Measurements from ENCODE around the gene MICAL2.

MICAL2 gene

GRCh38 chr11:12247543-12248254, 137.3 kb downstream of the MICAL2 start:
- DNase-seq (ENCODE audit: low read depth), result no peak

GRCh38 chr11:12248330-12248729, 137.9 kb downstream of the MICAL2 start:
- no peak for DNase-seq (ENCODE audit: low read depth)

GRCh38 chr11:12249590-12250260, 139.3 kb downstream of the MICAL2 start:
- DNase-seq (ENCODE audit: low read depth), result no peak

- no peak for DNase-seq (ENCODE audit: low read depth)
These were observed 141.5 kb downstream of the MICAL2 start for GRCh38 chr11:12251666-12252560.

GRCh38 chr11:12253843-12254281, 143.5 kb downstream of the MICAL2 start:
- no peak for DNase-seq (ENCODE audit: low read depth)

- no peak for DNase-seq (ENCODE audit: low read depth)
These were observed 148.1 kb downstream of the MICAL2 start for GRCh38 chr11:12258451-12258850.

GRCh38 chr11:12259956-12260355, 149.6 kb downstream of the MICAL2 start:
- DNase-seq (ENCODE audit: low read depth), result no peak

GRCh38 chr11:12260731-12261521, 150.5 kb downstream of the MICAL2 start:
- DNase-seq (ENCODE audit: low read depth), result no peak

GRCh38 chr11:12261551-12261950, 151.2 kb downstream of the MICAL2 start:
- DNase-seq (ENCODE audit: low read depth), result no peak

- no peak for DNase-seq (ENCODE audit: low read depth)
These were observed 152.8 kb downstream of the MICAL2 start for GRCh38 chr11:12263141-12263693.

- no peak for DNase-seq (ENCODE audit: low read depth)
These were observed 154.0 kb downstream of the MICAL2 start for GRCh38 chr11:12264361-12264760.

GRCh38 chr11:12266132-12266531, 155.7 kb downstream of the MICAL2 start:
- DNase-seq (ENCODE audit: low read depth), result no peak

- DNase-seq (ENCODE audit: low read depth), result no peak
These were observed 156.6 kb downstream of the MICAL2 start for GRCh38 chr11:12266943-12267342.

- DNase-seq (ENCODE audit: low read depth), result no peak
These were observed 157.5 kb downstream of the MICAL2 start for GRCh38 chr11:12267921-12268320.

GRCh38 chr11:12269104-12269441, 158.7 kb downstream of the MICAL2 start:
- DNase-seq (ENCODE audit: low read depth), result no peak

GRCh38 chr11:12269446-12270214, 159.2 kb downstream of the MICAL2 start:
- no peak for DNase-seq (ENCODE audit: low read depth)

GRCh38 chr11:12270215-12270797, 159.9 kb downstream of the MICAL2 start:
- DNase-seq (ENCODE audit: low read depth), result no peak

GRCh38 chr11:12270817-12271216, 160.4 kb downstream of the MICAL2 start:
- DNase-seq (ENCODE audit: low read depth), result no peak

- no peak for DNase-seq (ENCODE audit: low read depth)
These were observed 160.9 kb downstream of the MICAL2 start for GRCh38 chr11:12271241-12271640.

- no peak for DNase-seq (ENCODE audit: low read depth)
These were observed 161.5 kb downstream of the MICAL2 start for GRCh38 chr11:12271826-12272366.

All from activated gamma-delta T cell treated with anti-CD3 and anti-CD28 coated beads, Interleukin-2, amount 50 U/mL, for 16 hours (primary cell).